Natural killer cell (primary cell): Measurements from ENCODE around the gene KRT26. TPM values are rescaled to one million over a fixed set of nuclear protein-coding genes. Genes with fewer than 3 reads are reported as not detected.

ENCODE experiments used
- ATAC-seq, 3 donors: fragments of 150-1000 bp in 2 of 3; fragments of 200-7000 bp in 1 of 3; cut with Tn5 transposase; 1 replicate in 1 of 3; 2 replicates in 2 of 3; pipeline ENCODE4 v1.10.0; 2021; ENCODE audit warnings: mild to moderate bottlenecking in 2 of 3, moderate library complexity in 2 of 3
- DNase-seq, 2 donors: peaks; one replicate each; pipeline versions ENCODE4 v3.0.0 to v3.0.0-alpha.2; 2013 to 2021; ENCODE audit warnings: mixed read lengths in 1 of 2
- H3K27ac ChIP-seq: one replicate; pipeline ENCODE4 v1.5.1; 2013; ENCODE audit warnings: mild to moderate bottlenecking, low read length
- H3K27me3 ChIP-seq: one replicate; pipeline ENCODE4 v1.6.1; 2013; ENCODE audit warnings: low read length; ENCODE audit not compliant: control insufficient read depth, insufficient read depth
- H3K36me3 ChIP-seq: one replicate; pipeline ENCODE4 v1.6.1; 2013; ENCODE audit warnings: low read length; ENCODE audit not compliant: control insufficient read depth, insufficient read depth
- H3K4me1 ChIP-seq: one replicate; pipeline ENCODE4 v1.6.1; 2013; ENCODE audit warnings: low read length; ENCODE audit not compliant: control insufficient read depth, insufficient read depth
- H3K4me3 ChIP-seq: one replicate; pipeline ENCODE4 v1.5.1; 2013; ENCODE audit warnings: low read length
- H3K9me3 ChIP-seq: one replicate; pipeline ENCODE4 v1.6.1; 2013; ENCODE audit warnings: low read length; ENCODE audit not compliant: control insufficient read depth, insufficient read depth
- H3K27ac Mint-ChIP-seq, 2 donors: one replicate each; pipeline ENCODE4 v1.8.0; 2022; ENCODE audit warnings: mild to moderate bottlenecking in 2 of 2, mixed read lengths in 2 of 2, moderate library complexity in 1 of 2
- H3K27me3 Mint-ChIP-seq, 2 donors: one replicate each; pipeline ENCODE4 v1.8.0; 2022; ENCODE audit warnings: low read depth in 2 of 2, mixed read lengths in 2 of 2
- H3K36me3 Mint-ChIP-seq: one replicate; pipeline ENCODE4 v1.8.0; 2022; ENCODE audit warnings: mixed read lengths
- H3K4me1 Mint-ChIP-seq, 2 donors: one replicate each; pipeline ENCODE4 v1.8.0; 2022; ENCODE audit warnings: mixed read lengths in 2 of 2
- H3K4me3 Mint-ChIP-seq: one replicate; pipeline ENCODE4 v1.8.0; 2022; ENCODE audit warnings: mild to moderate bottlenecking, moderate library complexity, mixed read lengths
- H3K9me3 Mint-ChIP-seq, 2 donors: one replicate each; pipeline ENCODE4 v1.8.0; 2022; ENCODE audit warnings: mixed read lengths in 2 of 2
- WGBS: methylation state at CpG from one replicate; pipeline ENCODE4 v1.1.7; 2013; ENCODE audit warnings: missing lambda C conversion rate; ENCODE audit not compliant: insufficient coverage; 5-methylcytosine and 5-hydroxymethylcytosine counted together
- intact Hi-C: fragments of 100-400 bp; cut with micrococcal nuclease; formaldehyde crosslinking; loops from one replicate; pipeline ENCODE4 v1.14.2; 2022
- total RNA-seq, 4 donors: library from RNA; stranded (reverse); fragments of 120-200 nt in 1 of 4; gene quantifications; one replicate each; pipeline versions ENCODE4 v1.2.3 to v1.2.4, GENCODE V29; 2013 to 2022
- TF ChIP-seq, protein P1 (sequence below): fragments of 200-600 bp; IDR thresholded peaks from one replicate; pipeline ENCODE4 v1.8.0; 2022; ENCODE audit warnings: antibody characterized with exemption

The KRT26 gene
- total RNA-seq, 3 donors from 2014 or later (not counting 1 experiment from before 2014, with no cell fraction given), result not detected

DNA sequence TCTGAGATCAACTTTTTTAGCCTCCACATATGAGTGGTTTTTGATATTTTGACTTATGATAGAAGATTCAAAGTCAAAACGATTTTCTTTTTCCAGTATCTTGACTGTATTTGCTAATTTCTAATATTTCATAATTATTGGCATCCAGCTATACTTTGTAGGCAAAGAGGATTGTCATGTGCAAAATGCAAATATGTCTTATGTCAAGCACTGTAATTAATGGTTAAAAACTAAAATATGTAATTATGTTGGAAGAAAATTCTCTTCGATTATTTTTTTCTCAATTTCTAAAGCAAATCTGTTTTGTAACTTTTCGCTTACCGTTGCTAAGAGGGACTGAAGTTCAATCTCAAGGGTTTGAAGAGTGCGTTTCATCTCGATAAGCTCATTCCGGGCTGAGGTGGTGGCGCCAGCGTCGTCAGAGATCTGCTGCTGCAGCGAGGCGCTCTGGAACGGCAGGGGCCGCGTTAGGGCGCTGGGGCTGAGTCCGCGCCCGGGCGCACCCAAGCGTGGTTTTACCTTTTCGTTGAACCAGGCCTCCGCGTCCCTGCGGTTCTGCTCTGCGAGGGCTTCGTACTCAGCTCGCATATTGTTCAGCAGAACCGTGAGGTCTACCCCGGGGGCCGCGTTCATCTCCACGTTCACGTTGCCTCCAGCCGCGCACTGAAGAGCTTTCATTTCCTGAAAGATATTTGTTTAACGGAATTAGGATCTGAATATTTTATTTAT lies 7.3 kb upstream of the KRT26 start:
- Mint-ChIP-seq H3K27me3 (peaks cover 32 to 76% of the 10 kb centered on the region in 2 donors), H3K9me3 (no peaks in the 10 kb centered on the region), H3K36me3 (no peaks in the 10 kb centered on the region), H3K27ac (no peak overlapping the region), H3K4me3 (no peak overlapping the region), H3K4me1 (no peaks in the 10 kb centered on the region)
- Histone ChIP-seq H3K27ac (no peak overlapping the region), H3K27me3 (peaks cover 20% of the 10 kb centered on the region), H3K9me3 (no peaks in the 10 kb centered on the region), H3K36me3 (no peaks in the 10 kb centered on the region), H3K4me3 (no peak overlapping the region), H3K4me1 (peaks cover 5% of the 10 kb centered on the region)
- peak in 1 of 2 donors; percentile 50 for DNase-seq
- WGBS, result 43% methylated on average over 36 of the region's 37 CpGs
- TF ChIP-seq, protein P1, sequence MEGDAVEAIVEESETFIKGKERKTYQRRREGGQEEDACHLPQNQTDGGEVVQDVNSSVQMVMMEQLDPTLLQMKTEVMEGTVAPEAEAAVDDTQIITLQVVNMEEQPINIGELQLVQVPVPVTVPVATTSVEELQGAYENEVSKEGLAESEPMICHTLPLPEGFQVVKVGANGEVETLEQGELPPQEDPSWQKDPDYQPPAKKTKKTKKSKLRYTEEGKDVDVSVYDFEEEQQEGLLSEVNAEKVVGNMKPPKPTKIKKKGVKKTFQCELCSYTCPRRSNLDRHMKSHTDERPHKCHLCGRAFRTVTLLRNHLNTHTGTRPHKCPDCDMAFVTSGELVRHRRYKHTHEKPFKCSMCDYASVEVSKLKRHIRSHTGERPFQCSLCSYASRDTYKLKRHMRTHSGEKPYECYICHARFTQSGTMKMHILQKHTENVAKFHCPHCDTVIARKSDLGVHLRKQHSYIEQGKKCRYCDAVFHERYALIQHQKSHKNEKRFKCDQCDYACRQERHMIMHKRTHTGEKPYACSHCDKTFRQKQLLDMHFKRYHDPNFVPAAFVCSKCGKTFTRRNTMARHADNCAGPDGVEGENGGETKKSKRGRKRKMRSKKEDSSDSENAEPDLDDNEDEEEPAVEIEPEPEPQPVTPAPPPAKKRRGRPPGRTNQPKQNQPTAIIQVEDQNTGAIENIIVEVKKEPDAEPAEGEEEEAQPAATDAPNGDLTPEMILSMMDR, result no peak
- peak in 1 of 3 donors; percentile 13 for ATAC-seq
- intact Hi-C loops, result no loop called here

DNA sequence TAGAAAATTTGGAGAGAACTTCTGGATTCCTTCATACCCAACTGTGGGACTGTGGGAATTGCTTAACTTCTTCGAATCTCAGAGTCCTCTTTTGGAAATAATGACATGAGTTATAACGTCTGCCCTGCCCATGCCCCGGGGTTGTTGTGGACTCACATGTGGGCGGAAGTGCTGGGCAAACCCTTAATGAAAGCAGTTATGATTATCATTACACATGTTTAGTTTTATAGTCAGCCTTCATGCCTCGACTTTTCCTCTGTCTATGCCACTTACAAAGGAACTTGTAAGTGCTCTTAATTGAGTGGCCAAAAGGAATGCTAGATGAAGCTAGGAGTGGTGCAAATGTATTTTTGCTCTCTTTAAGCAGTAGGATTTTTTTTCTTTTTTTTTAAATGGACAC lies 6.5 kb upstream of the KRT26 start:
- H3K4me3 ChIP-seq, result no peak overlapping the region
- TF ChIP-seq, protein P1, result no peak
- no peak overlapping the region for H3K4me3 Mint-ChIP-seq
- ATAC-seq (no peak), DNase-seq (no peak)
- no peaks in the 10 kb centered on the region for H3K36me3 Mint-ChIP-seq
- peaks cover 5% of the 10 kb centered on the region for H3K4me1 ChIP-seq
- H3K27ac ChIP-seq, result no peak overlapping the region
- H3K4me1 Mint-ChIP-seq, result no peaks in the 10 kb centered on the region
- intact Hi-C loops, result no loop called here
- no peaks in the 10 kb centered on the region for H3K9me3 Mint-ChIP-seq
- H3K27me3 ChIP-seq, result peaks cover 26% of the 10 kb centered on the region
- 79% methylated on average over 5 of the region's 5 CpGs for WGBS
- peaks cover 32 to 71% of the 10 kb centered on the region in 2 donors for H3K27me3 Mint-ChIP-seq
- no peak overlapping the region for H3K27ac Mint-ChIP-seq
- H3K9me3 ChIP-seq, result no peaks in the 10 kb centered on the region
- H3K36me3 ChIP-seq, result no peaks in the 10 kb centered on the region

DNA sequence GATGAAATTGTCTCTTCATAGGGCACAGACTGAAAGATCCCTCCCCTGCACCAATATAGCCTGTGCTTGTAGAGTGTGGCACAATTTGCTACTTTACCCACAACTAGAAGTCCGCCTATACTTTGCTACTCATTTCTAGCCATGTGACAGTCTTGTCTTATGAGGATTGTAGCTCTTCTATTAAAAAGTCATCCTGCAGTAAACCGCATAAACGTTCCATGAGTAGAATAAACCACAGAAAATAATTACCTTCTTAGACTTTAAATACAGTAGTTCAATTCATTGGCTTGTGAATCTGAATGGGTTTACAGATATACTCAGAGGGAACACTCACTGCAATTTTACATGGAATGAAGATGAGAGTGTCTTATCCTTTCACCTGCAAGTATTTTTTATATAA lies 6.0 kb upstream of the KRT26 start:
- no peaks in the 10 kb centered on the region for H3K36me3 ChIP-seq
- TF ChIP-seq, protein P1, result no peak
- Mint-ChIP-seq H3K36me3 (no peaks in the 10 kb centered on the region), H3K4me3 (no peak overlapping the region), H3K9me3 (no peaks in the 10 kb centered on the region), H3K4me1 (no peaks in the 10 kb centered on the region), H3K27me3 (peaks cover 27 to 67% of the 10 kb centered on the region in 2 donors), H3K27ac (no peak overlapping the region)
- no peak for ATAC-seq
- no peak overlapping the region for H3K27ac ChIP-seq
- no peak overlapping the region for H3K4me3 ChIP-seq
- no peak for DNase-seq
- H3K9me3 ChIP-seq, result no peaks in the 10 kb centered on the region
- H3K27me3 ChIP-seq, result peaks cover 31% of the 10 kb centered on the region
- no CpG with 5 or more reads among the region's 3 CpGs for WGBS
- intact Hi-C loops, result no loop called here
- peaks cover 5% of the 10 kb centered on the region for H3K4me1 ChIP-seq

DNA sequence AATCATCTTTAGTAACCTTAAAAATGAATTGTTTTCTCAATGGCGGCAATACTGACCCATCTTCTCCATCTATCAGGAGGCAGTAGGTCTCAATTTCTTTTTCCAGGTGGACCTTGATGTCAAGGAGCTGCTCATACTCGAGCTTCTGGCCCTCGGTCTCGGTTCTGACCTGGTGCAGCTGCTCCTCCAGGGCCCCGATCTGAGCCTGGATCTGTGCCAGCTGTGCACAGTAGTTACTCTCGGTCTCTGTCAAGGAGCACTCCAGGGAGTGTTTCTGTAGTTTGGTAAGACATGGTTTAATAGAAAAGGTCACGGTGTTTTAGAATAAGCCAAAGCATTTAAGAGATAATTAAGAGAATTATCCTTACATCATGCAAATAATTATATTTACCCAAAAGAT lies 5.5 kb upstream of the KRT26 start:
- Histone ChIP-seq H3K4me3 (no peak overlapping the region), H3K9me3 (no peaks in the 10 kb centered on the region), H3K36me3 (no peaks in the 10 kb centered on the region), H3K4me1 (peaks cover 5% of the 10 kb centered on the region), H3K27me3 (peaks cover 33% of the 10 kb centered on the region), H3K27ac (no peak overlapping the region)
- no peak for ATAC-seq
- no peak for DNase-seq
- H3K36me3 Mint-ChIP-seq, result no peaks in the 10 kb centered on the region
- no peaks in the 10 kb centered on the region for H3K4me1 Mint-ChIP-seq
- intact Hi-C loops, result no loop called here
- TF ChIP-seq, protein P1, result no peak
- no peaks in the 10 kb centered on the region for H3K9me3 Mint-ChIP-seq
- H3K27me3 Mint-ChIP-seq, result peaks cover 29 to 67% of the 10 kb centered on the region in 2 donors
- no peak overlapping the region for H3K27ac Mint-ChIP-seq
- WGBS, result 75% methylated on average over 6 of the region's 7 CpGs
- no peak overlapping the region for H3K4me3 Mint-ChIP-seq
